GM21528 (cell line): ENCODE results near the gene ILDR1.
A peak's percentile ranks its signal among the peaks of the same experiment; 100 is the strongest.

Experiments
- ATAC-seq: cut with Tn5 transposase; IDR thresholded peaks from one replicate; pipeline ENCODE4 v1.9.1; 2021; ENCODE audit warnings: mild to moderate bottlenecking, moderate library complexity; ENCODE audit not compliant: unreplicated experiment, low FRiP score

ILDR1 gene

GRCh38 chr3:121995161-121996137 lies 26.6 kb downstream of the ILDR1 start:
- ATAC-seq, result no peak

DNA sequence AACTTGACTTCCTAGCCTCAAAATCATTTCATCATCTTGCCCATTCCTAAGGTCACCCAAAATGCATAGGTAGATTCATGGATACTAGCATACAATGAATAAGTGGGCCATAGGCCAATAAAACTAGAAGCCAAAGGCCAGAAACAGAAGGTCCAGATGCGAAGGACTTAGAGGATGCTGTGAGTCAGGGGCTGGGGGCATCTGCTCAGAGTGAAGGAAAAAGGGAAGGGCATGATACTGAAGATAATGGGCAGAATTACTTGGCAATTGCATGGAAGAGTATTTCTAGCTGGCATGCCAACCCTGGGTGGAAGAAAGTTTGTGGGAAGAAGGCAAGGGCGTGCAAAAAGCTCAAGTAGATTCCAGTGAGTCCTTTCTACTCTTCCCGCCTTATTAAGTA lies 27.5 kb downstream of the ILDR1 start:
- ATAC-seq, result no peak

DNA sequence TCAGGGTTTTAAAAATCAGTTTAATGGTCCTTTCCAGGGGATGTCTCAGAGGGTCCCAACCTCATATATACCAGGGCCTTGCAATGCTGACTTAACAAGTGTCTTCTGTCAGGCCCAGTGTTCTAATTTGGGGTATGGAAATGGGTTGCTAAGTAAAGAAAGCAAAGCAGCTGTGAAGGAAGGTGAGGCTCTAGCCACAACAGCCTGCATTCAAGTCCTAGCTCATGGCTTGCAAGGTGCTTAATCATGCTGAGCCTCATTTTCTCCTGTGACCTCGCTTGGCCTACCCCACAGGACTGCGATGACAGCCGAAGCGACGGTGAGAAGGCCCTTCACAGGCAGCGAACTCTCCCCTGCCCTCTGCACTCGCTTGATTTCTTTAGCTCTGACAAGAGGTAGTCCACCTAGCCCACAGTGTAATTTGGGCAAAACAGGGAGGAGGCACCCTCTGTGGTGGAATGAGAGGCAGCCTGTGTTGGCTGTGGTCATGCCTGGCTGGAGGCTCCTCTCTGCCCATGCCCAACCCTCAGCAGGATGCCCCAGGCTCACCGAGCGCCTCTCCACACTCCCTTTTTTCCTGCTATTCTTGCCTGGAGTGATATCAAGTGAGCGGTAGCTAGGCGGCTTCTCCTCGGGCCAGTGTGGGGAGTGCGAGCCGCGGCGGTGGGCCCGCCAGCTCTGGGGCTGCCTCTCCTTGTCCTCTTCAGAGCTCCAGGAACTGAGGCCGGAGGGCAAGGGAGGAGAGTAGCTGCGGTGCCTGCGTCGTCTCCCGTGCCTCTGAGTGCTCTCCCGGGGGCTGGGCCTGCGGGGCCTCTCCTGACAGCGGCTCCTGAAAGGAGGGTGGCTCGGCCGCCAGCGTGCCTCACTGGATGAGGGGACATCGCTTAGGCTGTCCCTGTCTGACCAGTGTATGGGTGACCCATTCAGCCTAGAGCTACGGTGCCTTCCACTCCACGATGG lies 29.2 kb downstream of the ILDR1 start:
- ATAC-seq, result no peak

DNA sequence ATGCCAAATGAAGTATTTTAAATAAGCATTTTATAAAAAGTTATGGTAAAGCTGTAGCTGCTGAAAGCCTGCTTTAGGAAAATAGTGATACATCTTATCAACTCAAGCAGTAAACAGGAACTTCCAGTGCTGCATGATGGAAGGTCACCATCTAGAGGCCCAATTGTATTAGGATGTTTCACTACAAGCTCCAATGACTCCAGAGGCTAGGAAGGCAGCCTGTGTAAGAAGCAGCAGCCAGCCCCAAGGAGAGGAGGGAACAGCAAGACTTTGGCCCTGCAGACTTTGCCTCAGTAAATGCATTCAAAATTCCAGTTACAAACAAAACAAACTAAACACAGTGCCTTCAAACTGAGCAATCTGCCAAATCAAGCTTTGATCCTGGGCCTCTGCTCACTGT lies 32.1 kb downstream of the ILDR1 start:
- no peak for ATAC-seq

DNA sequence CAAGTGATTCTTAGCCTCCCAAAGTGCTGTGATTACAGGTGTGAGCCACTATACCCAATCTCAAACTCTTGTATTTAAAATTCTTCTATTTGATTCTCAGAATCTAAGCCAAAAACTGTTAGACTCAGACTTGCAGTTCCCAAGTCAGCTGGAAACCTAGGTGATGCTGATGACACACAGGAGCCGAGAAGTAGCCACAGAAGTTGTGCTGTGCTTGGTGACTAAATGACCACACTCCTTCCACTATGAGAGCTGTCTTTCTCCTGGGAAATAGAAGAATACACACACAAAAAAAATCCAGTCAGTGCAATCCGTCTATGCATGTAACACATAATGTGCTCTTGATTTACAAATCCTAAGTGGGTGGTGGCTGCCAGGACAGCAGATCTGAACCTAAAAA lies 33.9 kb downstream of the ILDR1 start:
- ATAC-seq, result no peak

GRCh38 chr3:121985846-121986245 lies 36.2 kb downstream of the ILDR1 start:
- ATAC-seq, result no peak

GRCh38 chr3:121981473-121981872 lies 40.6 kb downstream of the ILDR1 start:
- ATAC-seq, result no peak

GRCh38 chr3:121980450-121980796 lies 41.6 kb downstream of the ILDR1 start:
- ATAC-seq, result peak; percentile 34

- ATAC-seq, result peak; percentile 67
These were observed 42.2 kb downstream of the ILDR1 start for GRCh38 chr3:121979734-121980449.

GRCh38 chr3:121979246-121979645 lies 42.8 kb downstream of the ILDR1 start:
- no peak for ATAC-seq

DNA sequence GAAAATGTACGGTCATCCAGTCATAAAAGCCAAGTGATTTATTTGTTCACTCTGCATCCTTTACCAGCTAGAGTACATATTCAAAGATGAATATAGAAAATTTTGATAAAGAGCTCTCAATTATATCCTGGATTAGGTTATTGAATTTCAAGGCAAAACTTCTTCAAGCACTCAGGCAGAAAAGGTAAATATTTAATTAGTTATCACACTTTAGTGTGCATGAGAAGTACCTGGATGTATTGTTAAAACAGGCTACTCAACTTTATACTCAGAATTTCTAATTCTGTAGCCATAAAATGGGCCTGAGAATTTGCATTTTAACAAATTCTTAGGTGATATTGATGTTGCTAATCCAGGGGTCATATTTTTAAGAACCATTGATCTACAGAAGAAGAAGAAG lies 45.3 kb downstream of the ILDR1 start:
- ATAC-seq, result no peak

DNA sequence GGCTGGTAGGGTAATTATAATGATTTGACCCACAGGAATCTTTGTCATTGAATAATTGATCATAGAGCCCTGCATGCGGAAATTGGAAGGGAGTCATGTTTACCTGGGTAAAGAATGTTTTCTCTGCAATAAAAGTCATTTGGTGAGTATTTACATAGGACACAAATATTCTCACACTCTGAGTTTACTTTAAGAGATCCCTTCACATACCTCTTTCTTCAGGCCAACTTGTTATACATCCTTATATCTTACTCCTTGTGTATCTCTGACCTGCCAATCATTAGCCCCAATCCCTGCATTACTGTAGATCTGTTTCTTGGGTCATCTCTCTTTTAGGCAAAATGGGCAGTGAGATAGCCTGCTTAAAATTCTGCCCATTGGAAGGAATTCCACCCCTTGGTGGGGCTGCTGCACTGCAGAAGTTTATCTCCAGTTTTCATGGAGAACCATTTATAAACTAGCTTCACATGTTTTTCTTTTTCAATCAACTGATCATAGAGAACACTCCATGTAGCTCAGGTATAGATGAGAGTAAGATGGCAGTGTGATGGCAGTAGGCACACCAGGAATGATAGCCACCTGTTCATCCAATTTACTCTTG lies 46.2 kb downstream of the ILDR1 start:
- ATAC-seq, result no peak

- ATAC-seq, result no peak
These were observed 47.4 kb downstream of the ILDR1 start for GRCh38 chr3:121974601-121975111.

GRCh38 chr3:121970047-121970446 lies 52.0 kb downstream of the ILDR1 start:
- no peak for ATAC-seq

- ATAC-seq, result no peak
These were observed 52.4 kb downstream of the ILDR1 start for GRCh38 chr3:121969631-121970030.

DNA sequence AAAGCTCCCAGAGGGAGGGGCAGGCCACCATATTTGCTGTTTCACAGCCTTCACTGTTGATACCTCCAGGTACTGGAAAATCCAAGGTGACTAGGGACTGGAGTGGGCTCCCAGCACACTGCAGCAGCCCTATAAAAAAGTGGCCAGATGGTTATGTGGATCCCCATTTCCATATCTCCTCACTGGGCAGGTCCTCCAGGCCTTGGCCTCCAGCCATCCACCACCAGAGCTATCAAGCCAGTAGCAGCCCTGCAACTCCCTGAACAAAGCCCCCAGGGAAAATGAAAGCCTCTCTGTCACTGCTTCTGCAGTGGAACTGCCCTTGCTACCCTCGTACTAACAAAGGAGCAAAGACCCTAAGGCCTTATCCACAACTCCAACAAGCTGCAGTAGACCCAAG lies 58.4 kb downstream of the ILDR1 start:
- ATAC-seq, result no peak

DNA sequence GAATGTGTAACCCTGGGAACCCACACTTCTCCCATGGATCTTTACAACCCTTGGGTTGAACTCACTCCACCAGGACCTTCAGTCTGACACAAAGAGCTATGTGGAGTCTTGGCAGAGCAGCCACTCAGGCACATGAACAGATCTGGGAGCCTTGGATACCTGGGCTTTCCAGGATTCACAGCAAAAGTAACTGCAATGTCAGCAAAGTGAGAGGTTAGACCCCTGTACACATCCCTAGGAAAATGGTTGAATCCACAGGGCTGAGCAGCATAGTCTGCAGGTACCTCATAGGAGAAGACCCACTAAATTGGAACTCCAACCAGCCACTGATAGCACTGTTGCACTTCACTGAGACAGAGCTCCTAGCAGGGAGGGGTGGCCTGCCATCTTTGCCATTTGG lies 59.6 kb downstream of the ILDR1 start:
- ATAC-seq, result no peak

GRCh38 chr3:121961283-121961682 lies 60.8 kb downstream of the ILDR1 start:
- ATAC-seq, result no peak

DNA sequence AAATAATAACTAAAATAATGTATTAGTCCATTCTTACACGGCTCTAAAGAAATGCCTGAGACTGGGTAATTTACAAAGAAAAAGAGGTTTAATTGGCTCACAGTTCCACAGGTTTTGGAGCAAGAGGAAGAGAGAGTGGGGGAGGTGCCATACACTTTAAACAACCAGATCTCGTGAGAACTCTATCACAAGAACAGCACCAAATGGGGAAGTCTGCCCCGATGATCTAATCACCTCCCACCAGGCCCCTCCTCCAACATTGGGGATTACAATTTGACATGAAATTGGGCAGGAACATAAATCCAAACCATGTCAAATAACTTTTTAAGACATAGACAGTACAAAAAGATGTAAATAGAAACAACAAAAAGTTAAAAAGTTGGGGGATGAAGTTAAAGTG lies 63.2 kb downstream of the ILDR1 start:
- ATAC-seq, result no peak
